GM21381 (cell line): ENCODE measurements around the gene C2orf15.
"Not testable (repeated sequence)": the region's sequence is repeated elsewhere in the genome, so short reads cannot be mapped to it uniquely, and the experiment has no call there.

ENCODE experiments used
- ATAC-seq: cut with Tn5 transposase; IDR thresholded peaks from one replicate; pipeline ENCODE4 v1.9.1; 2021; ENCODE audit warnings: mild to moderate bottlenecking, moderate library complexity; ENCODE audit not compliant: unreplicated experiment

C2orf15 gene

GRCh38 chr2:99141110-99142108 lies at the start of gene C2orf15:
Gene C2orf15, plus strand, starts transcription at chr2:99141707. Its CDS starts 8,852 bp downstream, at chr2:99150559.
- ATAC-seq: peak; percentile 91

GRCh38 chr2:99096728-99097127 lies 44.8 kb upstream of the C2orf15 start:
- ATAC-seq: no peak

GRCh38 chr2:99101697-99102096 lies 39.8 kb upstream of the C2orf15 start:
- no peak for ATAC-seq

- ATAC-seq: no peak
These were observed 37.5 kb upstream of the C2orf15 start for GRCh38 chr2:99104006-99104405.

GRCh38 chr2:99106913-99107312 lies 34.6 kb upstream of the C2orf15 start:
- no peak for ATAC-seq

GRCh38 chr2:99111236-99111635 lies 30.3 kb upstream of the C2orf15 start:
- no peak for ATAC-seq

- no peak for ATAC-seq
These were observed 29.6 kb upstream of the C2orf15 start for GRCh38 chr2:99111945-99112344.

- ATAC-seq: no peak
These were observed 28.9 kb upstream of the C2orf15 start for GRCh38 chr2:99112617-99113016.

- ATAC-seq: no peak
These were observed 13.5 kb upstream of the C2orf15 start for GRCh38 chr2:99127981-99128380.

- not testable (repeated sequence) for ATAC-seq
These were observed 6.4 kb upstream of the C2orf15 start for GRCh38 chr2:99135044-99135556.

- no peak for ATAC-seq
These were observed 2.5 kb upstream of the C2orf15 start for GRCh38 chr2:99139003-99139402.

GRCh38 chr2:99140056-99140859 lies 1.2 kb upstream of the C2orf15 start:
- no peak for ATAC-seq

GRCh38 chr2:99140860-99141109 lies 722 bp upstream of the C2orf15 start:
- ATAC-seq: peak; percentile 23

- ATAC-seq: no peak
These were observed 9.2 kb downstream of the C2orf15 start for GRCh38 chr2:99150706-99151105.

- no peak for ATAC-seq
These were observed 10.8 kb downstream of the C2orf15 start for GRCh38 chr2:99152199-99152895.

GRCh38 chr2:99153921-99154604 lies 12.6 kb downstream of the C2orf15 start:
- ATAC-seq: no peak

GRCh38 chr2:99154643-99155536 lies 13.4 kb downstream of the C2orf15 start, which contains the start of the genes LIPT1 and TSGA10:
Gene LIPT1, plus strand, starts transcription at chr2:99154967. Its CDS starts 6,991 bp downstream, at chr2:99161958.
Gene TSGA10, minus strand, starts transcription at chr2:99154942. Its CDS starts 45,503 bp downstream, at chr2:99109439.
- ATAC-seq: peak; percentile 97

- ATAC-seq: no peak
These were observed 15.4 kb downstream of the C2orf15 start for GRCh38 chr2:99156891-99157290.

- no peak for ATAC-seq
These were observed 17.1 kb downstream of the C2orf15 start for GRCh38 chr2:99158599-99158998.
